HepG2 (cell line): ENCODE measurements around the gene RNF8. TPM values are rescaled to one million over a fixed set of nuclear protein-coding genes. Genes with fewer than 3 reads are reported as not detected.

Experiments used
- CEBPB ChIP-seq: IDR thresholded peaks from 2 replicates; pipeline ENCODE4 v1.6.1; 2011; ENCODE audit warnings: low read depth, low read length, improper control_type of control experiment, borderline replicate concordance
- FOXP4 ChIP-seq: sonication (generic); formaldehyde crosslinking; IDR thresholded peaks from 2 replicates; pipeline ENCODE4 v1.4.0; 2020; ENCODE audit warnings: missing genetic modification reagents
- GLI4 ChIP-seq: sonication (generic); formaldehyde crosslinking; IDR thresholded peaks from 2 replicates; pipeline ENCODE4 v1.5.1; 2020; ENCODE audit warnings: missing genetic modification reagents, mild to moderate bottlenecking, moderate library complexity, borderline replicate concordance
- KDM1A ChIP-seq: IDR thresholded peaks from 2 replicates; pipeline ENCODE4 v1.6.1; 2016; ENCODE audit warnings: missing compliant biosample characterization
- KDM6A ChIP-seq: IDR thresholded peaks from 2 replicates; pipeline ENCODE4 v1.6.1; 2016; ENCODE audit warnings: low read depth
- KLF16 ChIP-seq, 2 experiments: sonication (generic) in 1 of 2; formaldehyde crosslinking in 1 of 2; IDR thresholded peaks; 2 replicates each; pipeline versions ENCODE4 v1.6.1 to v1.8.0; 2016 to 2023; ENCODE audit warnings: missing genetic modification reagents in 2 of 2, missing compliant biosample characterization in 1 of 2
- LBX2 ChIP-seq: sonication (generic); formaldehyde crosslinking; IDR thresholded peaks from 2 replicates; pipeline ENCODE4 v1.5.0; 2020; ENCODE audit warnings: missing genetic modification reagents, mild to moderate bottlenecking, borderline replicate concordance
- MIER2 ChIP-seq: IDR thresholded peaks from 2 replicates; pipeline ENCODE4 v1.6.1; 2016; ENCODE audit warnings: missing biosample characterization, missing genetic modification reagents
- NCOR1 ChIP-seq: fragments of 200-600 bp; sonication (generic); IDR thresholded peaks from 2 replicates; pipeline ENCODE4 v1.7.0; 2017; ENCODE audit warnings: antibody characterized with exemption, low read length, borderline replicate concordance
- REL ChIP-seq: sonication (generic); formaldehyde crosslinking; conservative IDR thresholded peaks from 2 replicates; pipeline ENCODE4 v1.8.0; 2022; ENCODE audit warnings: mild to moderate bottlenecking, missing genetic modification reagents, moderate library complexity
- SALL1 ChIP-seq: sonication (generic); formaldehyde crosslinking; IDR thresholded peaks from 2 replicates; pipeline ENCODE4 v1.8.0; 2022; ENCODE audit warnings: mild to moderate bottlenecking, missing genetic modification reagents
- ZBTB2 ChIP-seq: sonication (generic); formaldehyde crosslinking; IDR thresholded peaks from 2 replicates; pipeline ENCODE4 v1.8.0; 2022; ENCODE audit warnings: low read depth, missing genetic modification reagents
- ZNF3 ChIP-seq: IDR thresholded peaks from 2 replicates; pipeline ENCODE4 v1.7.0; 2017; ENCODE audit warnings: inconsistent platforms
- ZNF431 ChIP-seq: sonication (generic); formaldehyde crosslinking; IDR thresholded peaks from 2 replicates; pipeline ENCODE4 v1.9.0; 2022; ENCODE audit warnings: missing genetic modification reagents, low read depth, mild to moderate bottlenecking, borderline replicate concordance
- ZNF646 ChIP-seq: sonication (generic); formaldehyde crosslinking; IDR thresholded peaks from 2 replicates; pipeline ENCODE4 v1.9.0; 2021; ENCODE audit warnings: mild to moderate bottlenecking, missing genetic modification reagents
- ZNF770 ChIP-seq: sonication (generic); formaldehyde crosslinking; IDR thresholded peaks from 2 replicates; pipeline ENCODE4 v1.5.0; 2020; ENCODE audit warnings: mild to moderate bottlenecking, missing genetic modification reagents
- polyA plus RNA-seq, 8 experiments: library from polyadenylated mRNA; depleted of rRNA in 3 of 8; stranded (reverse) in 7 of 8; unstranded in 1 of 8; fragments of >200 nt; fragmentation: Illumina TruSeq in 4 of 8; extraction: Trizol in 4 of 8; gene quantifications; 2 replicates each; pipeline versions ENCODE4 v1.2.1 to v1.2.3, GENCODE V29; 2011 to 2016; ENCODE audit warnings: low read depth in 4 of 8, missing spikeins in 1 of 8, mixed read lengths in 1 of 8; ENCODE audit not compliant: insufficient read depth in 1 of 8
- total RNA-seq, 5 experiments: library from RNA; depleted of rRNA; stranded (reverse); fragments of >200 nt; fragmentation: Illumina TruSeq; extraction: Trizol; gene quantifications; 2 replicates each; pipeline ENCODE4 v1.2.3, GENCODE V29; 2016; ENCODE audit warnings: low read depth in 1 of 5

Gene RNF8
- total and polyA plus RNA-seq, 2 of the 13 experiments (the other 11 are each of a cell fraction or from before 2014, with no cell fraction given) = 21.8 to 47.6 TPM

GRCh38 chr6:37353761-37354525, at the start of gene RNF8 (continued):
- TF ChIP-seq ZNF646 (CRISPR knock-in tag) = no peak
- TF ChIP-seq LBX2 = no peak
- peak; percentile 20; the same call in 1 of the 2 replicates for TF ChIP-seq ZNF431
- TF ChIP-seq CEBPB = no peak
- TF ChIP-seq KLF16 (CRISPR knock-in tag; IDR thresholded peaks at IDR 0.05) = peak in 1 of 2 experiments; percentile 31; a peak in 1 of 4 replicates
- TF ChIP-seq ZBTB2 = no peak
- no peak for TF ChIP-seq ZNF3 (CRISPR knock-in tag)
- TF ChIP-seq GLI4 (CRISPR knock-in tag) = no peak; the same call in 1 of the 2 replicates
- no peak for TF ChIP-seq NCOR1
- TF ChIP-seq MIER2 (CRISPR knock-in tag) = no peak
- TF ChIP-seq KDM6A (CRISPR knock-in tag) = no peak
- peak; percentile 79 for TF ChIP-seq SALL1 (CRISPR knock-in tag)
- TF ChIP-seq REL (CRISPR knock-in tag) = no peak
- TF ChIP-seq FOXP4 (CRISPR knock-in tag) = peak; percentile 39; the same call in 1 of the 2 replicates
- no peak for TF ChIP-seq KDM1A (CRISPR knock-in tag)
- no peak for TF ChIP-seq ZNF770 (CRISPR knock-in tag)
